Measurements from ENCODE around the gene SPSB1. TPM values are rescaled to one million over a fixed set of nuclear protein-coding genes. Genes with fewer than 3 reads are reported as not detected.
"Not testable (repeated sequence)": the region's sequence is repeated elsewhere in the genome, so short reads cannot be mapped to it uniquely, and the experiment has no call there.

Gene SPSB1
- total and polyA plus RNA-seq, 2 experiments from 2014 or later = 4.6 to 5.4 TPM

GRCh38 chr1:9294910-9295636, 2.4 kb downstream of the SPSB1 start:
- no peak overlapping the region for H3K4me3 ChIP-seq
- H3K27me3 ChIP-seq = no peaks in the 10 kb centered on the region
- H3K4me1 ChIP-seq (ENCODE audit: low read depth) = no peaks in the 10 kb centered on the region
- H3K36me3 ChIP-seq = no peaks in the 10 kb centered on the region
- DNase-seq (ENCODE audit: low read depth in 1 of 2, low spot score in 1 of 2) = peak in 1 of 2 donors; percentile 69
- no peak overlapping the region for H3K27ac ChIP-seq
- TF ChIP-seq, protein P1, sequence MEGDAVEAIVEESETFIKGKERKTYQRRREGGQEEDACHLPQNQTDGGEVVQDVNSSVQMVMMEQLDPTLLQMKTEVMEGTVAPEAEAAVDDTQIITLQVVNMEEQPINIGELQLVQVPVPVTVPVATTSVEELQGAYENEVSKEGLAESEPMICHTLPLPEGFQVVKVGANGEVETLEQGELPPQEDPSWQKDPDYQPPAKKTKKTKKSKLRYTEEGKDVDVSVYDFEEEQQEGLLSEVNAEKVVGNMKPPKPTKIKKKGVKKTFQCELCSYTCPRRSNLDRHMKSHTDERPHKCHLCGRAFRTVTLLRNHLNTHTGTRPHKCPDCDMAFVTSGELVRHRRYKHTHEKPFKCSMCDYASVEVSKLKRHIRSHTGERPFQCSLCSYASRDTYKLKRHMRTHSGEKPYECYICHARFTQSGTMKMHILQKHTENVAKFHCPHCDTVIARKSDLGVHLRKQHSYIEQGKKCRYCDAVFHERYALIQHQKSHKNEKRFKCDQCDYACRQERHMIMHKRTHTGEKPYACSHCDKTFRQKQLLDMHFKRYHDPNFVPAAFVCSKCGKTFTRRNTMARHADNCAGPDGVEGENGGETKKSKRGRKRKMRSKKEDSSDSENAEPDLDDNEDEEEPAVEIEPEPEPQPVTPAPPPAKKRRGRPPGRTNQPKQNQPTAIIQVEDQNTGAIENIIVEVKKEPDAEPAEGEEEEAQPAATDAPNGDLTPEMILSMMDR (IDR thresholded peaks at IDR 0.05; ENCODE audit: low read depth, low read length) = peak; percentile 27
- H3K9me3 ChIP-seq (ENCODE audit: low read depth) = no peaks in the 10 kb centered on the region

GRCh38 chr1:9295884-9296283, 3.2 kb downstream of the SPSB1 start:
- DNase-seq (ENCODE audit: low read depth in 1 of 2, low spot score in 1 of 2) = no peak
- H3K27ac ChIP-seq = no peak overlapping the region
- H3K9me3 ChIP-seq (ENCODE audit: low read depth) = no peaks in the 10 kb centered on the region

GRCh38 chr1:9296850-9297249, 4.2 kb downstream of the SPSB1 start:
- H3K27me3 ChIP-seq = no peaks in the 10 kb centered on the region
- H3K36me3 ChIP-seq = no peaks in the 10 kb centered on the region
- H3K4me3 ChIP-seq = no peak overlapping the region
- H3K4me1 ChIP-seq (ENCODE audit: low read depth) = no peaks in the 10 kb centered on the region
- TF ChIP-seq, protein P1 (IDR thresholded peaks at IDR 0.05; ENCODE audit: low read depth, low read length) = no peak
- no peaks in the 10 kb centered on the region for H3K9me3 ChIP-seq (ENCODE audit: low read depth)
- no peak for DNase-seq (ENCODE audit: low read depth in 1 of 2, low spot score in 1 of 2)
- H3K27ac ChIP-seq = no peak overlapping the region

More at GRCh38 chr1:9295884-9296283, 3.2 kb downstream of the SPSB1 start:
- Histone ChIP-seq H3K27me3 (no peaks in the 10 kb centered on the region), H3K36me3 (no peaks in the 10 kb centered on the region), H3K4me1 (ENCODE audit: low read depth) (no peaks in the 10 kb centered on the region), H3K4me3 (no peak overlapping the region)
- TF ChIP-seq, protein P1 (IDR thresholded peaks at IDR 0.05; ENCODE audit: low read depth, low read length) = no peak

- Histone ChIP-seq H3K4me1 (ENCODE audit: low read depth) (peaks cover under 1% of the 10 kb centered on the region), H3K4me3 (no peak overlapping the region), H3K27me3 (no peaks in the 10 kb centered on the region), H3K36me3 (no peaks in the 10 kb centered on the region), H3K27ac (no peak overlapping the region), H3K9me3 (ENCODE audit: low read depth) (no peaks in the 10 kb centered on the region)
- TF ChIP-seq, protein P1 (IDR thresholded peaks at IDR 0.05; ENCODE audit: low read depth, low read length) = no peak
- DNase-seq (ENCODE audit: low read depth in 1 of 2, low spot score in 1 of 2) = no peak
Measured at GRCh38 chr1:9297831-9298230, 5.1 kb downstream of the SPSB1 start.

- TF ChIP-seq, protein P1 (IDR thresholded peaks at IDR 0.05; ENCODE audit: low read depth, low read length) = no peak
- Histone ChIP-seq H3K27me3 (no peaks in the 10 kb centered on the region), H3K27ac (no peak overlapping the region), H3K36me3 (no peaks in the 10 kb centered on the region), H3K4me3 (no peak overlapping the region), H3K9me3 (ENCODE audit: low read depth) (no peaks in the 10 kb centered on the region), H3K4me1 (ENCODE audit: low read depth) (peaks cover 5% of the 10 kb centered on the region)
- DNase-seq (ENCODE audit: low read depth in 1 of 2, low spot score in 1 of 2) = no peak
Measured at GRCh38 chr1:9298282-9298681, 5.6 kb downstream of the SPSB1 start.

- peak in 1 of 2 donors; percentile 42 for DNase-seq (ENCODE audit: low read depth in 1 of 2, low spot score in 1 of 2)
- H3K27me3 ChIP-seq; H3K9me3 ChIP-seq (ENCODE audit: low read depth): not testable (repeated sequence)
Measured at GRCh38 chr1:9299571-9300541, 7.2 kb downstream of the SPSB1 start.

More at GRCh38 chr1:9299571-9300541, 7.2 kb downstream of the SPSB1 start:
- H3K36me3 ChIP-seq; H3K4me3 ChIP-seq; H3K4me1 ChIP-seq (ENCODE audit: low read depth); H3K27ac ChIP-seq: not testable (repeated sequence)

Measured in cardiac muscle cell (in vitro differentiated cells and primary cell).